HG02571 (cell line): ENCODE data around the gene VIPR2.
"Not testable (repeated sequence)": the region's sequence is repeated elsewhere in the genome, so short reads cannot be mapped to it uniquely, and the experiment has no call there.

Experiments used
- ATAC-seq: cut with Tn5 transposase; IDR thresholded peaks from one replicate; pipeline ENCODE4 v1.9.1; 2021; ENCODE audit warnings: mild to moderate bottlenecking, moderate library complexity; ENCODE audit not compliant: unreplicated experiment

The VIPR2 gene

DNA sequence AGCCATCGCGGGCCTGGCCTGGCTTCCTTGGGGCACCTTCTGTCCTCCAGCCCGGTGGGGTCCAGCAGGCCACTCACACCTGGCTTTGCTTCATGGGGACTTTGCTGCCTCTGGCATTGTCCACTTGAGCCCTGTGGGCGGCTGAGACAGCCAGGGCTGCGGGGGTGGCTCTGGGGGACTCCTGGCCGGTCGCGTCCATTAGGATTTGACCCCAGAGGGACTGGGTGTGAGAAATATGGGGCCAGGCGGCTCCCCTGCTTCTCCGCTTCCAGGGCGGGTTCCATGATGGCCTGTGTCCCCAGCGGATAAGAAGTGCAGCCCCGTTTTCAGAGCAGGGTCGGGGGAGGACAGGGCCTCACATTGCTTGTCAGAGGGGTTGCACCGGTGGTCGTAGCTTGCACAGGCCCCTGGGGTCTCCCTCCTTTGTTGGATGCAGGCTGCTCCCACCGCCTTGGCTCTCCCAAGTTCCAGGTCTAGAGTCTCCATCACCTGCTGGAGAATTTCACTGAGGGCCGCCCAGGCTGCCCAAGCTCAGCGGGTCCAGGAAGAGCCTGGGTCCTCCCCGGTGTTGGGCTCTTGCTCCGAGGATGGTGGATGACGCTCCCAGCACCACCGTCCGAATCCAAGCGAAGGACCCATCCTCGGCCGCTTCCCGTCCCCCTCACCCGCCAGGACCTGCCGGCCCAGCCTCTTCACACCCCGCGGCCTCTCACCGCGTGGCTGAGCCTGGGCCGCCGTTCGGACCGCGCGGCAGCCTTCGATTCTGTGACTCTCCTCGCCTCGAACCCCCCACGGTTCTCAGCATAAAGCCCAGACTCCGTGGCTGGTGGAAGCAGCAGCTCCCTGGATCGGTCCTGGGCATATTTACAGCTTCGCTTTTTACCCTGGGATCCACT, 148.2 kb downstream of the VIPR2 start:
- ATAC-seq, result no peak

DNA sequence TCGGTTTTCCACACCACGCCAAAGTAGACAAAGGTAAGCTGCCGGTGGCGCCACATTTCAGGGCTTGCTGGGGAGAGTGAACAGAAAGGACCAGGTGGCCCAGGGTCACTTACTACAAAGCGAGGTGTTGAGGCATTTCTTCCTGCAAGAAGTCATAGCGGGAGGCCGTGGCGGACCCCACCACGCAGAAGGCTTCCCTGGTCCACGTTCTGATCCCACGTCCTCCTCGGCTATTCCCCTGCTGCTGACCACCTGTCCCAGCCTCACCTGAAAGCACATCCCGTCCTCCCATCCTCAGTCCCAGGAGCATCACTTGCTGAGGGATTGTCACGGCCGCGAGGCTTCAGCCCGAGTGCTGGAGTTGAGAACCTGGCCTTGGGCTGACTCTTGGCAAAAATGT, 149.2 kb downstream of the VIPR2 start:
- no peak for ATAC-seq

DNA sequence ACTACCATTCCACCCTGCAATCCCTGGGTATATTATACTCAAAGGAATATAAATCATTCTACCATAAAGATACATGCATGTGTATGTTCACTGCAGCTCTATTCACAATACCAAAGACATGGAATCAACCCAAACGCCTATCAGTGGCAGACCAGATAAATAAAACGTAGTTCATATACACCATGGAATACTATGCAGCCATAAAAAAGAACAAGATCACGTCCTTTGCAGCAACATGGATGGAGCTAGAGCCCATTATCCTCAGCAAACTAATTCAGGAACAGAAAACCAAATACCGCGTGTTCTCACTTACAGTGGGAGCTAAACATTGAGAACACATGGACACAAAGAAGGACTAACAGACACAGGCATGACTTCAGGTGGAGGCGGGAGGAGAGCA, 150.0 kb downstream of the VIPR2 start:
- ATAC-seq, result no peak

- ATAC-seq, result no peak
Measured at GRCh38 chr7:158993591-158993990, 151.1 kb downstream of the VIPR2 start.

- ATAC-seq, result no peak
Measured at GRCh38 chr7:158992759-158993158, 151.9 kb downstream of the VIPR2 start.

- ATAC-seq, result no peak
Measured at GRCh38 chr7:158991824-158992621, 152.6 kb downstream of the VIPR2 start.

DNA sequence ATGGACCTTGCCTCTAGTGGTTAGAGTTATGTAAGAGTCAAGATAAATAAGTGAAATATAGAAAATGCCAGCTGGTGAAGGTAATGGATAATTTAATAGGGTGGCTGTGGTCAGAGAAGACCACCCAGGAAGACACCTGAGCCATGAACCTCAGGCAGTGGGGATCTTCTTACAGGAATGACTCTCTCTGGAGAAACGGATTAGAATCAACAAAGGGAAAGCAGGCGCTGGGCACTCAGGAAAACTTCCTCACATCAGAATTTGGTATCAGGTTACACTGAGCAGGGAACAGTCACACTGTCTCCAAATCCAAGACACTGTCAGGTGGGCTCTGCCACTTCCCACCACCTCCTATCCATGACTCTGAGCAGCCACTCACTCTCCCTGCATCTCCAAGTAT, 155.7 kb downstream of the VIPR2 start:
- ATAC-seq, result no peak

DNA sequence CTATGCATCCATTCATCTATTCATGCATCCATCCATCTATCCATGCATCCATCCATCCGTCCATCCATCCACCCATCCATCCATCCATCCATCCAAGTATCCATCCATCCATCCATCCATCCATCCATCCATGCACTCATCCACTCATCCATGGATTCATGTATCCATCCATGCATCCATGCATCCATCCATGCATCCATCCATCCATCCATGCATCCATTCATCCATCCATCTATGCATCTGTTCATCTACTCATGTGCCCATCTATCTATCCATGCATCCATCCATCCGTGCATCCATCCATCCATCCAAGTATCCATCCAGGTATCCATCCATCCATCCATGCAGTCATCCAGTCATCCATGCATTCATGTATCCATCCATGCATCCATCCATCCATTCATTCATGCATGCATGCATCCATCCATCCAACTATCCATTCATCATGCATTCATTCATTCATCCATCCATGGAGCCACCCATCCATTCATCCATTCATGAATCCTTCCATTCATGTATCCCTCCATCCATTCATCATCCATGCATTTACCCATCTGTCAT, 156.3 kb downstream of the VIPR2 start:
- no peak for ATAC-seq

DNA sequence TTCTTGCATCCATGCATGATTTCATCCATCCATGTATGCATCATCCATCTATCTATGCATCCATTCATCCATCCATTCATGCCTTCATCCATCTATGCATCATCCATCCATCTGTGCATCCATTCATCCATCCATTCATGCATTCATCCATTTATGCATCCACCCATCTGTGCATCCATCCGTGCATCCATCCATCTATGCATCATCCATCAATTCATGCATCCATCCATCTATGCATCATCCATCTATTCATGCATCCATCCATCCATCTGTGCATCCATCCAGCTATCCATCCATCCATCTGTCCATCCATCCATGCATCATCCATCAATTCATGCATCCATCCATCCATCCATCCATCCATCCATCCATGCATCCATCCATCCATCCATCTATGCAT, 157.0 kb downstream of the VIPR2 start:
- no peak for ATAC-seq

GRCh38 chr7:158985583-158985982, 159.1 kb downstream of the VIPR2 start:
- ATAC-seq, result no peak

DNA sequence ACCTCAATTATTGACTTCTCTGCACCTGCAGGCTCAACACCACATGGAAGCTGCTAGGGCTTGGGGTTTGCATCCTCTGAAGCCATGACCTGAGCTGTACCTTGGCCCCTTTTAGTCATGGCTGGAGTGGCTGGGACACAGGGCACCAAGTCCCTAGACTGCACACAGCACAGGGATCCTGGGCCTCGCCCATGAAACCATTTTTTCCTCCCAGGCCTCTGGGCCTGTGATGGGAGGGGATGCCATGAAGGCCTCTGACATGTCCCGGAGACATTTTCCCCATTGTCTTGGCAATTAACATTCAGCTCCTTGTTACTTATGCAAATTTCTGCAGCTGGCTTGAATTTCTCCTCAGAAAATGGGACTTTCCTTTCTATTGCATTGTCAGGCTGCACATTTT, 160.7 kb downstream of the VIPR2 start:
- ATAC-seq, result not testable (repeated sequence)

- ATAC-seq, result not testable (repeated sequence)
Measured at GRCh38 chr7:158982080-158982479, 162.6 kb downstream of the VIPR2 start.

GRCh38 chr7:158979635-158980351, 164.9 kb downstream of the VIPR2 start:
- ATAC-seq, result no peak

- no peak for ATAC-seq
Measured at GRCh38 chr7:158979023-158979529, 165.6 kb downstream of the VIPR2 start.
